ELR (cell line): ENCODE measurements around the gene SHISA8.
"Not testable (repeated sequence)": the region's sequence is repeated elsewhere in the genome, so short reads cannot be mapped to it uniquely, and the experiment has no call there.

Experiments used
- DNase-seq: peaks from one replicate; pipeline ENCODE4 v3.0.0-alpha.2; 2015; ENCODE audit warnings: low read depth

SHISA8 gene

GRCh38 chr22:41899110-41899509 lies 15.8 kb downstream of the SHISA8 start:
- DNase-seq, result no peak

- DNase-seq, result no peak
Observed at GRCh38 chr22:41898645-41899044, 16.2 kb downstream of the SHISA8 start.

- DNase-seq, result no peak
Observed at GRCh38 chr22:41893591-41894375, 21.1 kb downstream of the SHISA8 start.

- no peak for DNase-seq
Observed at GRCh38 chr22:41892721-41893120, 22.2 kb downstream of the SHISA8 start.

- DNase-seq, result no peak
Observed at GRCh38 chr22:41891407-41891806, 23.5 kb downstream of the SHISA8 start.

- no peak for DNase-seq
Observed at GRCh38 chr22:41888627-41889200, 26.2 kb downstream of the SHISA8 start.

GRCh38 chr22:41885516-41885915 lies 29.4 kb downstream of the SHISA8 start:
- no peak for DNase-seq

- DNase-seq, result no peak
Observed at GRCh38 chr22:41885116-41885515, 29.8 kb downstream of the SHISA8 start.

GRCh38 chr22:41883400-41883799 lies 31.5 kb downstream of the SHISA8 start:
- no peak for DNase-seq

- no peak for DNase-seq
Observed at GRCh38 chr22:41880653-41881052, 34.2 kb downstream of the SHISA8 start.

GRCh38 chr22:41876675-41877074 lies 38.2 kb downstream of the SHISA8 start:
- DNase-seq, result no peak

GRCh38 chr22:41876275-41876674 lies 38.6 kb downstream of the SHISA8 start:
- DNase-seq, result peak; percentile 18

- DNase-seq, result no peak
Observed at GRCh38 chr22:41875531-41876270, 39.2 kb downstream of the SHISA8 start.

GRCh38 chr22:41874090-41874489 lies 40.8 kb downstream of the SHISA8 start:
- DNase-seq, result no peak

GRCh38 chr22:41873391-41873790 lies 41.5 kb downstream of the SHISA8 start:
- DNase-seq, result no peak

- no peak for DNase-seq
Observed at GRCh38 chr22:41870786-41871185, 44.1 kb downstream of the SHISA8 start.

GRCh38 chr22:41870081-41870480 lies 44.8 kb downstream of the SHISA8 start:
- not testable (repeated sequence) for DNase-seq

- no peak for DNase-seq
Observed at GRCh38 chr22:41868556-41868955, 46.3 kb downstream of the SHISA8 start.

GRCh38 chr22:41863472-41863871 lies 51.4 kb downstream of the SHISA8 start:
- no peak for DNase-seq

GRCh38 chr22:41862530-41863266 lies 52.2 kb downstream of the SHISA8 start:
- no peak for DNase-seq

- DNase-seq, result no peak
Observed at GRCh38 chr22:41862160-41862529, 52.7 kb downstream of the SHISA8 start.
